GM23338 (cell line): ENCODE data around the gene RASA3. TPM values are rescaled to one million over a fixed set of nuclear protein-coding genes. Genes with fewer than 3 reads are reported as not detected.
A peak's percentile ranks its signal among the peaks of the same experiment; 100 is the strongest.

ENCODE experiments used
- ATAC-seq: fragments of 200-7000 bp; cut with Tn5 transposase; 3 replicates; pipeline ENCODE4 v1.9.1; 2020
- DNase-seq: peaks from one replicate; pipeline ENCODE4 v3.0.0-alpha.2; 2015; ENCODE audit warnings: low spot score
- H2AFZ ChIP-seq: fragments of 200-600 bp; sonication (generic); 2 replicates; pipeline ENCODE4 v1.8.0; 2016; ENCODE audit warnings: antibody characterized with exemption, mild to moderate bottlenecking, moderate library complexity
- H3F3A ChIP-seq: fragments of 200-600 bp; sonication (generic); replicated peaks from 2 replicates; pipeline ENCODE4 v1.8.0; 2017; ENCODE audit warnings: antibody characterized with exemption, mixed run types, low read depth
- H3K27ac ChIP-seq: fragments of 200-600 bp; sonication (generic); 2 replicates; pipeline ENCODE4 v1.6.1; 2016; ENCODE audit warnings: low read depth
- H3K27me3 ChIP-seq: fragments of 200-600 bp; sonication (generic); 2 replicates; pipeline ENCODE4 v1.8.0; 2016; ENCODE audit warnings: mild to moderate bottlenecking, mixed run types, moderate library complexity; ENCODE audit not compliant: insufficient read depth
- H3K36me3 ChIP-seq: fragments of 200-600 bp; sonication (generic); 2 replicates; pipeline ENCODE4 v1.8.0; 2016; ENCODE audit warnings: mild to moderate bottlenecking; ENCODE audit not compliant: insufficient read depth
- H3K4me1 ChIP-seq: fragments of 200-600 bp; sonication (generic); 2 replicates; pipeline ENCODE4 v1.8.0; 2016; ENCODE audit warnings: mild to moderate bottlenecking, moderate library complexity; ENCODE audit not compliant: insufficient read depth
- H3K4me2 ChIP-seq: fragments of 200-600 bp; sonication (generic); 2 replicates; pipeline ENCODE4 v1.7.1; 2017; ENCODE audit warnings: mixed run types
- H3K4me3 ChIP-seq: fragments of 200-600 bp; sonication (generic); 2 replicates; pipeline ENCODE4 v1.6.1; 2016; ENCODE audit warnings: mixed run types
- H3K79me2 ChIP-seq: fragments of 200-600 bp; sonication (generic); replicated peaks from 2 replicates; pipeline ENCODE4 v1.8.0; 2017; ENCODE audit warnings: mild to moderate bottlenecking; ENCODE audit not compliant: insufficient read depth
- H3K9me2 ChIP-seq: fragments of 200-600 bp; sonication (generic); 2 replicates; pipeline ENCODE4 v1.8.0; 2017; ENCODE audit not compliant: insufficient read depth
- H4K20me1 ChIP-seq: fragments of 200-600 bp; sonication (generic); replicated peaks from 2 replicates; pipeline ENCODE4 v1.8.0; 2017; ENCODE audit warnings: mild to moderate bottlenecking; ENCODE audit not compliant: insufficient read depth
- H3K27ac Mint-ChIP-seq: 2 replicates; pipeline ENCODE4 v1.8.0; 2020; ENCODE audit warnings: inconsistent platforms, mild to moderate bottlenecking, moderate library complexity, mixed read lengths
- H3K27me3 Mint-ChIP-seq: 3 replicates; pipeline ENCODE4 v1.8.0; 2022; ENCODE audit warnings: low read depth, mild to moderate bottlenecking, moderate library complexity, mixed read lengths, inconsistent platforms; ENCODE audit not compliant: insufficient read depth, poor library complexity
- H3K36me3 Mint-ChIP-seq: 3 replicates; pipeline ENCODE4 v1.8.0; 2021; ENCODE audit warnings: low read depth, mild to moderate bottlenecking, inconsistent platforms, moderate library complexity, mixed read lengths
- H3K4me1 Mint-ChIP-seq: 3 replicates; pipeline ENCODE4 v1.8.0; 2020; ENCODE audit warnings: mild to moderate bottlenecking, inconsistent platforms, mixed read lengths
- H3K4me3 Mint-ChIP-seq: 3 replicates; pipeline ENCODE4 v1.8.0; 2021; ENCODE audit warnings: moderate library complexity, mild to moderate bottlenecking, inconsistent platforms, mixed read lengths
- H3K9me3 Mint-ChIP-seq: 3 replicates; pipeline ENCODE4 v1.8.0; 2020; ENCODE audit warnings: moderate library complexity, mild to moderate bottlenecking, inconsistent platforms, mixed read lengths
- CREB1 ChIP-seq: fragments of 250-450 bp; sonication (Bioruptor Pico); IDR thresholded peaks from 2 replicates; pipeline ENCODE4 v1.5.0; 2020; ENCODE audit warnings: low read depth, mild to moderate bottlenecking, moderate library complexity
- CTCF ChIP-seq, 2 experiments: fragments of 200-600 bp in 1 of 2; sonication (generic) in 1 of 2; conservative IDR thresholded peaks; 2 replicates each; pipeline versions ENCODE4 v1.5.1 to v1.6.1; 2016 to 2017; ENCODE audit warnings: antibody characterized with exemption in 2 of 2, low read depth in 2 of 2, mild to moderate bottlenecking in 2 of 2, moderate library complexity in 1 of 2
- EZH2 ChIP-seq: fragments of 200-600 bp; sonication (generic); IDR thresholded peaks from one replicate; pipeline ENCODE4 v1.8.0; 2017; ENCODE audit warnings: antibody characterized with exemption, mild to moderate bottlenecking, low read depth; ENCODE audit not compliant: unreplicated experiment
- EZH2phosphoT487 ChIP-seq: fragments of 200-600 bp; sonication (generic); IDR thresholded peaks from one replicate; pipeline ENCODE4 v1.8.1; 2018; ENCODE audit warnings: antibody characterized with exemption; ENCODE audit not compliant: unreplicated experiment
- ZNF114 ChIP-seq: fragments of 250-450 bp; sonication (Bioruptor Pico); IDR thresholded peaks from 2 replicates; pipeline ENCODE4 v1.5.0; 2020; ENCODE audit warnings: mild to moderate bottlenecking, moderate library complexity
- ZNF331 ChIP-seq: fragments of 250-450 bp; sonication (Bioruptor Pico); IDR thresholded peaks from 2 replicates; pipeline ENCODE4 v1.5.0; 2020; ENCODE audit warnings: low read depth, mild to moderate bottlenecking, moderate library complexity
- polyA plus RNA-seq: library from polyadenylated mRNA; unstranded; fragments of >200 nt; fragmentation: Nextera tagmentation; extraction: Ambion mirVana; gene quantifications from 2 replicates; pipeline ENCODE4 v1.2.1, GENCODE V29; 2016
- total RNA-seq: library from RNA; depleted of rRNA; stranded (reverse); fragments of >200 nt; shearing (Covaris generic); gene quantifications from 2 replicates; pipeline ENCODE4 v1.2.3, GENCODE V29; 2014
- TF ChIP-seq, protein P1 (sequence below): IDR thresholded peaks from 2 replicates; pipeline ENCODE4 v1.6.1; 2016; ENCODE audit warnings: antibody characterized with exemption
- TF ChIP-seq, protein P2 (sequence below): fragments of 250-450 bp; sonication (Bioruptor Pico); IDR thresholded peaks from 2 replicates; pipeline ENCODE4 v1.5.0; 2020; ENCODE audit warnings: mild to moderate bottlenecking, moderate library complexity

Gene RASA3
- total and polyA plus RNA-seq, 2 experiments from 2014 or later: 11.2 to 20.7 TPM

DNA sequence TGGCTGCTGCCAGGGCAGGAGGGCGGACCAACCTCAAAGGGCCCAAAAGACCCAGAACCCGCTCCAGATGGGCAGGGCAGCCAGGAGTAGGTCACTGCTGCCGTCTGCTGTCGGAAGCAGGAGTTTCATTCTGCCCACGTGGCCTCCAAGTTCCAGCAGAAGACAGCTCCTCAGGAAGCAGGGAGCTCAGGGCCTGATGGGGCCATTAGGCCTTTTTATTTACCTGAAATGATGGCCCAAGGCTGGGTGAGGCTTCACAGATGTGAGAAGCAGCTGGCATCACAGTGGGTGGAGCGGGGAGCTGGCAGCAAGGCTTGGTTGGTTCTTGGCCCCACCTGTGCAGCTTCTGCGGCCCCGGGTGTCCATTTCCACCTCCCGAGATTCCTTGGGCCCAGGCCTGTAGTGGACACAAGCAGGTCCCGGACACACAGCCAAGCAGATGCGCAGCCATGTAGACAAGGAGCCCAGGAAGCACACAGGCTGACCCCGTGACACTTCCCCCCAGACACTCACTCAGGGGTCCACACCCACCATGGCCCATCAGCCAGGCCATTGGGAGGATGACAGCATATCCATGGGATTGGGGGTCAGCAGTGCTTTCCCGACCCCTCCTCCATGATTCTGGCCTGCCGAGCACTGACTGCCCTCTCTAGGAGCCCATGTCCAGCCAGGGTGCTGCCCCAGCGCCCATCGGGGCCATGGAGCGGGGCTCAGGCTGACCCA, 185.0 kb downstream of the RASA3 start:
- TF ChIP-seq ZNF114 (CRISPR knock-in tag) (no peak), CTCF (conservative IDR thresholded peaks at IDR 0.05; ENCODE audit: low read depth in 2 of 2) (peak in 1 of 2 experiments; percentile 54; a peak in 2 of 4 replicates)
- Mint-ChIP-seq H3K27ac (no peak overlapping the region), H3K4me3 (no peak overlapping the region), H3K9me3 (no peaks in the 10 kb centered on the region; the same call in 2 of the 3 replicates), H3K4me1 (no peaks in the 10 kb centered on the region; the same call in 2 of the 3 replicates), H3K27me3 (peaks cover 16% of the 10 kb centered on the region), H3K36me3 (no peaks in the 10 kb centered on the region)
- H3K27me3 ChIP-seq: no peaks in the 10 kb centered on the region
- no peaks in the 10 kb centered on the region for H3K4me1 ChIP-seq
- no peaks in the 10 kb centered on the region for H3F3A ChIP-seq
- H2AFZ ChIP-seq: no peak overlapping the region
- DNase-seq: peak; percentile 27
- H3K9me2 ChIP-seq: no peaks in the 10 kb centered on the region
- no peaks in the 10 kb centered on the region for H3K36me3 ChIP-seq
- no peak overlapping the region for H3K4me2 ChIP-seq
- H3K27ac ChIP-seq: no peak overlapping the region
- H3K79me2 ChIP-seq: no peaks in the 10 kb centered on the region
- no peaks in the 10 kb centered on the region for H4K20me1 ChIP-seq
- H3K4me3 ChIP-seq: no peak overlapping the region
- ATAC-seq: 0 out of 3 replicates have a peak, but pooled peaks have one; percentile 3

DNA sequence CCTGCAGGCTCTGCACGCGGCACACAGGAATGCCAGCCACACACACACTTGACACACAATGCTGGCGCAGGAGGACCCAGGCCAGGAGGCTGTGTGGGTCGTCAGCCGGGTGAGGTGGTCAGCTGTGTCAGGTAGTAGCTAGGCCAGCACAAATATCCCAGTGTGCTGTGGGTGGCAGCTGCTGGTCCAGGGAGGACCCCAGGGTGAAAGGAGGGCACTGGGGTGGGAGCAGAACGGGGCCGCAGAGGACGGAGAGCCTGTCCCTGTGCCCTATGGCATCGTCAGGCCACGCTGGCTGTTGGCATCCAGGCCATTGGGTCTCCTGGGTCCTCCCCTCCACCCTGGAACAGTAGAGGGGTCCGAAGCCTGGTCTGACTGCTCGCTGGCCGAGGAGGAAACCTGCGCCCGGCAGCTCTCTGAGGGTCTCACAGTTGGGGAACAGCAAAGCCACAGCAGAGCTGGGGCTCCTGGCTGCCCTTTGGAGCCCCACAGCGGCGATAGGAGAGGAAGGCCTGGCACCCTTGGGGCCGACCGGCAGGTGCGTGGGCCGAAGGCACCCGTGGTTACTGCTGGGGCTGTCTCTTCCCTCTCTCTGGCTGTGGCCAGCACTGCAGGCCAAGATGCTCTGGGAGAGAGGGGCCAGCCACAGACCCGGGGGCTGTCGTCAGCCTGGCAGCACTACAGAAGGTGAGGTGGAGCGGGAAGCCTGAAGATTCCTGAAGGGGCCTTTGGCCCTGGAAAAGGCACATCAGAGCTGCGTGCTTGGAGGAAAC, 185.8 kb downstream of the RASA3 start:
- H3K27ac Mint-ChIP-seq: no peak overlapping the region
- no peak overlapping the region for H2AFZ ChIP-seq
- no peak for TF ChIP-seq EZH2phosphoT487
- TF ChIP-seq, protein P1, sequence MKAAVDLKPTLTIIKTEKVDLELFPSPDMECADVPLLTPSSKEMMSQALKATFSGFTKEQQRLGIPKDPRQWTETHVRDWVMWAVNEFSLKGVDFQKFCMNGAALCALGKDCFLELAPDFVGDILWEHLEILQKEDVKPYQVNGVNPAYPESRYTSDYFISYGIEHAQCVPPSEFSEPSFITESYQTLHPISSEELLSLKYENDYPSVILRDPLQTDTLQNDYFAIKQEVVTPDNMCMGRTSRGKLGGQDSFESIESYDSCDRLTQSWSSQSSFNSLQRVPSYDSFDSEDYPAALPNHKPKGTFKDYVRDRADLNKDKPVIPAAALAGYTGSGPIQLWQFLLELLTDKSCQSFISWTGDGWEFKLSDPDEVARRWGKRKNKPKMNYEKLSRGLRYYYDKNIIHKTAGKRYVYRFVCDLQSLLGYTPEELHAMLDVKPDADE: no peak
- TF ChIP-seq, protein P2, sequence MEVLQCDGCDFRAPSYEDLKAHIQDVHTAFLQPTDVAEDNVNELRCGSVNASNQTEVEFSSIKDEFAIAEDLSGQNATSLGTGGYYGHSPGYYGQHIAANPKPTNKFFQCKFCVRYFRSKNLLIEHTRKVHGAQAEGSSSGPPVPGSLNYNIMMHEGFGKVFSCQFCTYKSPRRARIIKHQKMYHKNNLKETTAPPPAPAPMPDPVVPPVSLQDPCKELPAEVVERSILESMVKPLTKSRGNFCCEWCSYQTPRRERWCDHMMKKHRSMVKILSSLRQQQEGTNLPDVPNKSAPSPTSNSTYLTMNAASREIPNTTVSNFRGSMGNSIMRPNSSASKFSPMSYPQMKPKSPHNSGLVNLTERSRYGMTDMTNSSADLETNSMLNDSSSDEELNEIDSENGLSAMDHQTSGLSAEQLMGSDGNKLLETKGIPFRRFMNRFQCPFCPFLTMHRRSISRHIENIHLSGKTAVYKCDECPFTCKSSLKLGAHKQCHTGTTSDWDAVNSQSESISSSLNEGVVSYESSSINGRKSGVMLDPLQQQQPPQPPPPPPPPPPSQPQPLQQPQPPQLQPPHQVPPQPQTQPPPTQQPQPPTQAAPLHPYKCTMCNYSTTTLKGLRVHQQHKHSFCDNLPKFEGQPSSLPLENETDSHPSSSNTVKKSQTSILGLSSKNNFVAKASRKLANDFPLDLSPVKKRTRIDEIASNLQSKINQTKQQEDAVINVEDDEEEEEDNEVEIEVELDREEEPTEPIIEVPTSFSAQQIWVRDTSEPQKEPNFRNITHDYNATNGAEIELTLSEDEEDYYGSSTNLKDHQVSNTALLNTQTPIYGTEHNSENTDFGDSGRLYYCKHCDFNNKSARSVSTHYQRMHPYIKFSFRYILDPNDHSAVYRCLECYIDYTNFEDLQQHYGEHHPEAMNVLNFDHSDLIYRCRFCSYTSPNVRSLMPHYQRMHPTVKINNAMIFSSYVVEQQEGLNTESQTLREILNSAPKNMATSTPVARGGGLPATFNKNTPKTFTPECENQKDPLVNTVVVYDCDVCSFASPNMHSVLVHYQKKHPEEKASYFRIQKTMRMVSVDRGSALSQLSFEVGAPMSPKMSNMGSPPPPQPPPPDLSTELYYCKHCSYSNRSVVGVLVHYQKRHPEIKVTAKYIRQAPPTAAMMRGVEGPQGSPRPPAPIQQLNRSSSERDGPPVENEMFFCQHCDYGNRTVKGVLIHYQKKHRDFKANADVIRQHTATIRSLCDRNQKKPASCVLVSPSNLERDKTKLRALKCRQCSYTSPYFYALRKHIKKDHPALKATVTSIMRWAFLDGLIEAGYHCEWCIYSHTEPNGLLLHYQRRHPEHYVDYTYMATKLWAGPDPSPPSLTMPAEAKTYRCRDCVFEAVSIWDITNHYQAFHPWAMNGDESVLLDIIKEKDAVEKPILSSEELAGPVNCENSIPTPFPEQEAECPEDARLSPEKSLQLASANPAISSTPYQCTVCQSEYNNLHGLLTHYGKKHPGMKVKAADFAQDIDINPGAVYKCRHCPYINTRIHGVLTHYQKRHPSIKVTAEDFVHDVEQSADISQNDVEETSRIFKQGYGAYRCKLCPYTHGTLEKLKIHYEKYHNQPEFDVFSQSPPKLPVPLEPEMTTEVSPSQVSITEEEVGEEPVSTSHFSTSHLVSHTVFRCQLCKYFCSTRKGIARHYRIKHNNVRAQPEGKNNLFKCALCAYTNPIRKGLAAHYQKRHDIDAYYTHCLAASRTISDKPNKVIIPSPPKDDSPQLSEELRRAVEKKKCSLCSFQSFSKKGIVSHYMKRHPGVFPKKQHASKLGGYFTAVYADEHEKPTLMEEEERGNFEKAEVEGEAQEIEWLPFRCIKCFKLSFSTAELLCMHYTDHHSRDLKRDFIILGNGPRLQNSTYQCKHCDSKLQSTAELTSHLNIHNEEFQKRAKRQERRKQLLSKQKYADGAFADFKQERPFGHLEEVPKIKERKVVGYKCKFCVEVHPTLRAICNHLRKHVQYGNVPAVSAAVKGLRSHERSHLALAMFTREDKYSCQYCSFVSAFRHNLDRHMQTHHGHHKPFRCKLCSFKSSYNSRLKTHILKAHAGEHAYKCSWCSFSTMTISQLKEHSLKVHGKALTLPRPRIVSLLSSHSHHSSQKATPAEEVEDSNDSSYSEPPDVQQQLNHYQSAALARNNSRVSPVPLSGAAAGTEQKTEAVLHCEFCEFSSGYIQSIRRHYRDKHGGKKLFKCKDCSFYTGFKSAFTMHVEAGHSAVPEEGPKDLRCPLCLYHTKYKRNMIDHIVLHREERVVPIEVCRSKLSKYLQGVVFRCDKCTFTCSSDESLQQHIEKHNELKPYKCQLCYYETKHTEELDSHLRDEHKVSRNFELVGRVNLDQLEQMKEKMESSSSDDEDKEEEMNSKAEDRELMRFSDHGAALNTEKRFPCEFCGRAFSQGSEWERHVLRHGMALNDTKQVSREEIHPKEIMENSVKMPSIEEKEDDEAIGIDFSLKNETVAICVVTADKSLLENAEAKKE (CRISPR knock-in tag): no peak
- no peak for TF ChIP-seq ZNF331 (CRISPR knock-in tag)
- TF ChIP-seq CREB1: no peak
- no peak for TF ChIP-seq EZH2

More for the DNA sequence above, 185.8 kb downstream of the RASA3 start:
- Histone ChIP-seq H4K20me1 (no peaks in the 10 kb centered on the region), H3K4me2 (no peak overlapping the region), H3K36me3 (no peaks in the 10 kb centered on the region), H3K9me2 (no peaks in the 10 kb centered on the region), H3K4me3 (no peak overlapping the region), H3F3A (no peaks in the 10 kb centered on the region), H3K27ac (no peak overlapping the region), H3K4me1 (no peaks in the 10 kb centered on the region), H3K79me2 (no peaks in the 10 kb centered on the region), H3K27me3 (no peaks in the 10 kb centered on the region)
- Mint-ChIP-seq H3K4me1 (no peaks in the 10 kb centered on the region), H3K9me3 (no peaks in the 10 kb centered on the region; the same call in 2 of the 3 replicates), H3K36me3 (no peaks in the 10 kb centered on the region), H3K4me3 (no peak overlapping the region), H3K27me3 (peaks cover 16% of the 10 kb centered on the region)
- DNase-seq (no peak), ATAC-seq (no peak)
